Activated gamma-delta T cell treated with anti-CD3 and anti-CD28 coated beads, Interleukin-2, amount 50 U/mL, for 16 hours (primary cell): ENCODE measurements around the gene PJA2.

Experiments
- DNase-seq: peaks from one replicate; pipeline ENCODE4 v3.0.0-alpha.2; 2020; ENCODE audit warnings: low read depth

PJA2 gene

GRCh38 chr5:109350537-109351270 is 59.1 kb downstream of the PJA2 start:
- DNase-seq: no peak

DNA sequence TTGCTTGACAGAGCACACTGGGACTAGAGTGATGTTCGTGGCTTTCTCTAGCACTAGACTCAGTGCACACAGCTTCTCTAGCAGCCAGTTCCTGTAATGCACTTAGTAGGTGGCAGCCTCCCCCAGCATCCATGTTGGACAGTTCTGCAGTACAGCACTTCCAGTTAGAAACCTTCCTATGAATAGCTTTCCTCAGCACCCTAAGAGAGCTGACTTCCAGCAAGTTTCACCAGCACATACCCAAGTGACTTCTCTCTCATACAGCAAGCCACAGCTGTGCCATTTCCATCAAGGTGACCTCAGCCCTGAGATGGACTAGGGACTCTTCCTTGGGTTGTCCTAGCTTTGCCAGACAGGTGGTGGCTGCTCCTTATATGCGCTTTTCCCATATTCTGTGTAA is 60.4 kb downstream of the PJA2 start:
- DNase-seq: no peak

DNA sequence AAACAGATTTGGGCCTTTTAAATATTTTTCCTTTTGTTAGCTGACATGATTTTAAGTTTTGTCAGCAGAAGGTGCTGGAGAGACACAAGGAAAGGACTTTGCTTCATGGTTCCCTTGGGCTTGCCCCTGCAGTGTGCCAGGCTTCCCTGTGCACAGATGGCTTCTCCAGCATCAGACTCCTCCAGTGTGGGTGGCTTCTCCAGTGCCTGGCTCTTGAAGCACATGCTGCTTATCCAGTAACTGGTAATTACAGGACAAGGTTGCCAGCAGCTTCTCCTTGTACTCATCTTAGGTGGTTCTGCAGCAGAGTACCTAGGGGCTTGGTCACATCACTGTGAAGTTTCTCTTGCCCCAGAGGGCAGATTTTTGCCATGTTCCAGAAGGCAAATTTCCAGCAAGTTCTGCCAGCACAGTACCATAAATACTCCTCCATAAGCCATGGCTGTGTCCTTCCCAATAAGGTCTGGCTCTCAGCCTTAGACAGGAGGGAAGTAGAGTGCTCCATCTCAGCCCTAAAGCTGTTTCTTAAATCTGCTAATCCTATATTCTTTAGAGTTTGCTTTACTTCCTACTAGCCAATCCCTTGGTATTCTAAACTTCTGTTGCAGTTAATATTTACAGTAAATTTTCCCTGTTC is 62.4 kb downstream of the PJA2 start:
- no peak for DNase-seq

- DNase-seq: no peak
These were observed 64.1 kb downstream of the PJA2 start for GRCh38 chr5:109345699-109346098.

GRCh38 chr5:109340351-109340750 is 69.4 kb downstream of the PJA2 start:
- no peak for DNase-seq

GRCh38 chr5:109335114-109335513 is 74.7 kb downstream of the PJA2 start:
- DNase-seq: no peak

- DNase-seq: no peak
These were observed 75.7 kb downstream of the PJA2 start for GRCh38 chr5:109334056-109334455.

DNA sequence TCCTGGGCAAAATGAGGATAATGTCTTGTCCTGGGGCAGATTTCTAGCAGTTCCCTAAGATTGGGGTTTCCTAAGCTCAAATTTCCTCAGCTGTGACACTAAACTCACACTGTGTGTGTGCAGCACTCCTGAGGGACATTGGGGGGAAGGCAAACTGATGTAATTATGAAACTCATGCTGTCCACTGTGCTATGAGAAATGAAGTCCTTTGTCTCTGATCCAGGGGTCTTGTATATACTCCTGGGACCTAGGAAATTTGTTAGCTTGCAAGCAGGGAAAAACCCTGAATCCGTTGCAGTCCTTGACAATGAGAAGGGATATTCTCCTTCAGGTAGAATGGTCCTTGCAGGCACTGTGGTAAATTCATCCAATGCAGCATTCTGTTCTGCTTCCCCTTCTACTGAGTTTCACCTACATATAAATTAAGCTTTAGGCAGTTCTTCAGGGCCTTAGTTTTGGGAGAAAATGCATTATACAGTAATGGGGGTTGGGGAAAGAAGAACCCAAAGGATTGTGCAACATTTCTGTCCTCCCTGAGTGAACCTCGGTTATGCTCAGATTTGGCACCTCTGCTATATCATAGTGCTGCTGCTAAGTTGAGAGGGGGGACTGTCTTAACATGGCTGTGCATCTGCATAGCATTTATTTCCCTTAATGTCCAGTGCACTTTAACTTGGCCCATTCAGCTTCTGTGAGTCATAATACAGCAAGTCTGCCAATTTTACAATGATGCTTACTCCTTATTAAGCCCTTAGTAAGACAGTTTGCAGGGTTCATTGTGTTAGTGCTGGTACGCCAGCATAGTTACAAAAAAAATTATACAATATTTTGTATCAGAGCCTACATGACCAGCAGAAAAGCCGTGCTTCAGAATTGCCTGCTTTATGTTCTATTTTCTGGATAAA is 80.2 kb downstream of the PJA2 start:
- DNase-seq: no peak

DNA sequence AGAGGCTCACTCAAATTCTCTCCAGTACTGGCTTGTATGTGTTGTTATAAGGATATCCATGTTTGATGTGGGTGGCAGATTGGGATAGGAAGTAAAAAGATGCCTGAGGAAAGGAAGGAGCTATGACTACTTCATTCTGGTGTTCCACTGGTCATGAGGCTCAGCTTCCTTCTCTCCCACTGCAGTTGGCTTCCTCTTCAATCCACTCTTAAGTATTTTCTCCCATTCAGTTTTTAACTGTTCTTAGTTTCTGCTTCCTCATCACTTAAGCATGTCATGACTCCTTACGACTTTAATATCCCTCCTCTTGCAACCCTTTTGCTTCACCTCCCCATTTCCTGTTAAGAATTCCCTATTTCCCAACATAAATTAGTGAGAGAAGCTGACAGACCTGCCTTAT is 81.1 kb downstream of the PJA2 start:
- DNase-seq: no peak

DNA sequence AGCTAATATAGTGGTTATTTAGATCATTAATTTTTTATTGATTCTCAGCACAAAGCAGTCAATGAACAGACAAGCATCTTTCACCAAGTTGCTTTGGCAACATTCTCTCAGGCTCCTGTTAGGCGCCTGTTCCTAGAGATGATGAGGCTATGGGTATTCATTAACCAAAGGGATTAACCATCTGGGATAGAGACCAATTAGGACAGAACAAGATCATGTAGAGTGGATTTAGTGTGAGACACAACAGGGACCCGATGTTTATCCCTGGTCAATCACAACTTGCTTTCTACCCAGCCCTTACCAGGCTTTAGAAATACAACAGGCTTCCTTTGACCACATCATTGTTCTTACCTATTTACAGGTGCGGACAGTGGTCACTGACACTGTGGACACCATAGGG is 82.2 kb downstream of the PJA2 start:
- DNase-seq: no peak

DNA sequence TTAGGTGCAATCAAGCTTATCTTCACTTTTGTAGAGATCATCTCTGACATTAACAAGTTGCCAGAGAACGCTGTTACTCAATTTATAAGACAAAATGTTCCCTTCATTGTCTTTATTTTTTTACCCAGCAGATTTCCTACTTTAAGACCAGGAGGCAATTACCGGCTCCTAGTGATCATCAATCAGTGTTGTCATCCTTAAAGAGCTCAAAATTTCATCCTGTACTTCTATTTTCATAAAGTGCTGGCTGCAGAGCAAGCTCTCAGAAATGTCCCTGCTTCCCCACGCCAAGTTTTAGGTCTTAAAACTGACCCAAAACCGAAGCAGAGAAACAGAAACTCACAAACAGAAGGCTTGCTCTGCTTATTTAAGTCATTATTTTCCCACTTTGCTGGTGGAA is 82.9 kb downstream of the PJA2 start:
- no peak for DNase-seq

DNA sequence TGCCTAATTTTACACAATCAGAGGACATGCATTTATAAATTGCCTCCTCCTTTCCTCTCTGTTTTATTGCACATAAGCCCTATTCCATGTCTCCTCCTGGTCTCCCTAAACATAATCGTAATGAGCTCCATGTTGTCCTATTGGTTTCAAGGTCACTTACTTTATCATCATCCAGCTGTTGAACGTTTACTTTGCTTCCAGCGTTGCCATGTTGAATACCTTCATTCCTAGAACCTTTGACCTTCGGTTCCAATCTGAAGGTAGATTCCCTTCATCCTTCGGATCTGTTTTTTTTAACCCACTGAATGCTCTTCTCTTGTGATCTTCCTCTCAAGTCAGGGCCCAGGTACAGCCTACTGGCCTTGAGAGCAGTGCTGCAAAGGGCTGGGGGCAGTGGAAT is 84.3 kb downstream of the PJA2 start:
- DNase-seq: no peak

GRCh38 chr5:109324931-109325330 is 84.8 kb downstream of the PJA2 start:
- no peak for DNase-seq

DNA sequence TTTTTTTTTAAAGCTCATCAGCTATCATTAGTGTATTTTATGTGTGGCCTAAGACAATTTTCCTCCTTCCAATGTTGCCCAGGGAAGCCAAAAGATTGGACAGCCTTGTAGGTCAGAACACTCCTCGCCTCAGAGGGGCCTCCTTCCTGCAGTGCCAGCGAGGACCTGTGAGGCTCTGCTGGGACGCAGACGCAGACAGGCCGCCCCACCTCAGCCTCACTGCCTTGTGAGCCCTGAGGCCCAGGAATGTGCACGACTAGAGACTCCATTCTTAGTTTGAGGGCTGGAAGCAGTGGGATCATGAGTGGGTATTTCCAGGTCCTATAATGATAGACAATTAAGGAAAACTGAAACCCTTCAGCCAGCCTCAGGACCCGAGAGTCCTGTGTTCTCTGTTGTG is 85.4 kb downstream of the PJA2 start:
- no peak for DNase-seq

DNA sequence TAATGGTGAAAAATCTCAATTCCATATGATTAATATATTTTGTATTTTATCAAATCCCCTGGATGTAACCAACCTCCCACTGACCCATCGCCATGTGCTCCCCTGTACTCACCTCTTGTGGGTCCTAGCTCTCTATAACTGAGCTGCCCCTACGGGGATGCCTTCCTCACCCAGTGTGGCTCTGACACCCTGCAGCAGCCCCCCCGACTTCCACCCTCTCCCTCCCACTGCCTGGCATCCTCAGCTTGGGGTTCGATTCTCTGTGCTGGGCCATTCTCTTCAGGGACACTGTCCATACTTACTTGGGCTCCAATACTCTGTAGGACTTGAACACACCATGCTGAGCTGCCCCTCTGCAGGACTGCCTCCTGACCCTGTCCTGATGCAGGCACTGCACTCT is 87.1 kb downstream of the PJA2 start:
- DNase-seq: no peak

GRCh38 chr5:109319351-109319750 is 90.4 kb downstream of the PJA2 start:
- no peak for DNase-seq

GRCh38 chr5:109318455-109319108 is 91.2 kb downstream of the PJA2 start:
- no peak for DNase-seq

- DNase-seq: no peak
These were observed 93.1 kb downstream of the PJA2 start for GRCh38 chr5:109316634-109317033.

GRCh38 chr5:109315245-109315644 is 94.5 kb downstream of the PJA2 start:
- DNase-seq: no peak

GRCh38 chr5:109313127-109313526 is 96.6 kb downstream of the PJA2 start:
- DNase-seq: no peak

DNA sequence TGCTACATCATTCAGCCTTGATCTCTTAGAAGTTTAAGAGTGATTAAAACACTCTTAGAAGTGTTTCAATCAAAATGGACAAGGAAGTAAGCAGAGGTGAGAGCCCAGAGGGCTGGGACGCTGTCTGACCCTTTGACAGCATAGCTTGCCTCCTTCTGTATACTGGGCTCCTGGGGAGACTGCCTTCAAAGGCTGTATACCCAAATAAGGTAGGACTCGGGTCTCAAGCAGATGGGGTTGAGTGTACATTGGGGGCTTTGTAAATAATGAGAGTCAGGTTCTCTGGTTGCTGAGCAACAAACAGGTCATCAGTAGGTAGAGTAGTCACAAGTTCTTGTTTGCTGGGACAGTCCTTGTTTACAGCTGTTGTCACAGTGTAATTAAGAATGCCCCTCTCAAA is 97.1 kb downstream of the PJA2 start:
- DNase-seq: no peak

GRCh38 chr5:109310315-109310714 is 99.5 kb downstream of the PJA2 start:
- no peak for DNase-seq
